Endothelial cell of umbilical vein (primary cell): ENCODE measurements around the gene OR10G8. TPM values are rescaled to one million over a fixed set of nuclear protein-coding genes. Genes with fewer than 3 reads are reported as not detected.

Source experiments
- BruUV-seq: library from RNA; stranded (reverse); fragments of 400-500 nt; replicated peaks from 2 replicates; lab custom pipeline; 2021; lab: Mats Ljungman, UMichigan
- CTCF ChIA-PET: fragments of 300-600, 350-600 bp; sonication (Branson Sonifier 250); formaldehyde crosslinking; loops from one replicate; lab custom pipeline; 2021; ENCODE audit warnings: antibody characterized with exemption, inconsistent platforms; lab: Charles Lee
- POLR2A ChIA-PET: fragments of 300-600, 350-600 bp; sonication (Branson Sonifier 250); formaldehyde crosslinking; loops from one replicate; lab custom pipeline; 2021; ENCODE audit warnings: antibody characterized with exemption, inconsistent platforms; lab: Charles Lee
- DNase-seq: peaks from one replicate; pipeline ENCODE4 v3.0.0-alpha.2; 2011; ENCODE audit warnings: low read depth, low spot score
- FAIRE-seq: peaks from 2 replicates; lab custom pipeline; 2011; peaks lifted over from hg19 to GRCh38; lab: Jason Lieb, UNC
- H2AFZ ChIP-seq: 2 replicates; pipeline ENCODE4 v1.6.0; 2012; ENCODE audit warnings: low read depth, low read length, control low read depth, inconsistent platforms
- H3K27ac ChIP-seq: 2 replicates; pipeline ENCODE4 v1.5.1; 2011; ENCODE audit warnings: low read depth, mild to moderate bottlenecking, control low read depth, low read length, moderate library complexity; ENCODE audit not compliant: insufficient read depth
- H3K27me3 ChIP-seq, 2 experiments: 2 replicates each; pipeline versions ENCODE4 v1.6.0 to v1.6.1; 2011; ENCODE audit warnings: low read length in 2 of 2, mixed read lengths in 1 of 2; ENCODE audit not compliant: control insufficient read depth in 2 of 2, insufficient read depth in 2 of 2
- H3K36me3 ChIP-seq, 2 experiments: 2 replicates in 1 of 2; 3 replicates in 1 of 2; pipeline ENCODE4 v1.5.1; 2011; ENCODE audit warnings: low read length in 2 of 2, mild to moderate bottlenecking in 1 of 2, moderate library complexity in 1 of 2; ENCODE audit not compliant: control insufficient read depth in 2 of 2, insufficient read depth in 2 of 2; ENCODE audit errors: extremely low read depth in 1 of 2
- H3K4me1 ChIP-seq: 3 replicates; pipeline ENCODE4 v1.5.1; 2011; ENCODE audit warnings: mild to moderate bottlenecking, low read length; ENCODE audit not compliant: control insufficient read depth, insufficient read depth; ENCODE audit errors: extremely low read depth
- H3K4me2 ChIP-seq: 2 replicates; pipeline ENCODE4 v1.6.1; 2011; ENCODE audit warnings: low read length, control low read depth, mixed read lengths; ENCODE audit not compliant: insufficient read depth
- H3K4me3 ChIP-seq, 3 experiments: fragments of 200-600 bp in 1 of 3; sonication (generic), shearing (Covaris generic) in 1 of 3; replicated peaks in 1 of 3; 2 replicates each; pipeline ENCODE4 v1.5.1; 2011 to 2016; ENCODE audit warnings: control low read depth in 3 of 3, low read length in 3 of 3, mild to moderate bottlenecking in 2 of 3, inconsistent platforms in 1 of 3, low read depth in 1 of 3, moderate library complexity in 1 of 3; ENCODE audit not compliant: insufficient read depth in 1 of 3
- H3K79me2 ChIP-seq: 2 replicates; pipeline ENCODE4 v1.6.0; 2012; ENCODE audit warnings: low read length, inconsistent platforms; ENCODE audit not compliant: control insufficient read depth, insufficient read depth
- H3K9ac ChIP-seq: replicated peaks from 2 replicates; pipeline ENCODE3; 2011; ENCODE audit warnings: low read length, control low read depth; ENCODE audit not compliant: insufficient read depth; ENCODE audit errors: extremely low read depth
- H3K9me1 ChIP-seq: replicated peaks from 3 replicates; pipeline ENCODE4 v1.6.0; 2011; ENCODE audit warnings: mild to moderate bottlenecking, low read length; ENCODE audit not compliant: control insufficient read depth, insufficient read depth; ENCODE audit errors: extremely low read depth
- H3K9me3 ChIP-seq: replicated peaks from 2 replicates; pipeline ENCODE4 v1.5.1; 2012; ENCODE audit warnings: low read length, inconsistent platforms; ENCODE audit not compliant: control insufficient read depth, insufficient read depth
- H4K20me1 ChIP-seq: replicated peaks from 2 replicates; pipeline ENCODE3; 2011; ENCODE audit warnings: mild to moderate bottlenecking, low read length; ENCODE audit not compliant: control insufficient read depth, insufficient read depth; ENCODE audit errors: extremely low read depth
- CTCF ChIP-seq, 2 donors: IDR thresholded peaks; 1 replicate in 1 of 2; 2 replicates in 1 of 2; pipeline ENCODE4 v1.5.1; 2011; ENCODE audit warnings: low read length in 2 of 2, mild to moderate bottlenecking in 2 of 2, moderate library complexity in 2 of 2, control low read depth in 1 of 2, inconsistent platforms in 1 of 2, low read depth in 1 of 2; ENCODE audit not compliant: insufficient read depth in 1 of 2; ENCODE audit errors: extremely low read depth in 1 of 2
- EZH2 ChIP-seq: IDR thresholded peaks from 2 replicates; pipeline ENCODE4 v1.6.1; 2012; ENCODE audit warnings: borderline replicate concordance, low read depth, mild to moderate bottlenecking, moderate library complexity, low read length, inconsistent platforms; ENCODE audit not compliant: severe bottlenecking
- FOS ChIP-seq: IDR thresholded peaks from 2 replicates; pipeline ENCODE4 v1.6.1; 2011; ENCODE audit warnings: mild to moderate bottlenecking, low read length, moderate library complexity, borderline replicate concordance; ENCODE audit not compliant: insufficient read depth
- GATA2 ChIP-seq: IDR thresholded peaks from 2 replicates; pipeline ENCODE4 v1.7.0; 2011; ENCODE audit warnings: low read depth, mild to moderate bottlenecking, moderate library complexity, mixed read lengths, low read length; ENCODE audit not compliant: insufficient read length, insufficient read depth
- JUN ChIP-seq: IDR thresholded peaks from 2 replicates; pipeline ENCODE4 v1.6.1; 2011; ENCODE audit warnings: borderline replicate concordance, low read depth; ENCODE audit not compliant: insufficient read length, insufficient read depth
- MAX ChIP-seq: IDR thresholded peaks from 2 replicates; pipeline ENCODE4 v1.6.1; 2011; ENCODE audit not compliant: insufficient read depth, insufficient read length
- MYC ChIP-seq: IDR thresholded peaks from one replicate; pipeline ENCODE4 v1.6.1; 2011; ENCODE audit warnings: mild to moderate bottlenecking, low read depth, low read length
- POLR2A ChIP-seq: IDR thresholded peaks from 2 replicates; pipeline ENCODE4 v1.6.1; 2012; ENCODE audit warnings: low read depth, mild to moderate bottlenecking, control low read depth, low read length
- POLR2AphosphoS5 ChIP-seq: IDR thresholded peaks from 2 replicates; pipeline ENCODE4 v1.6.1; 2012; ENCODE audit warnings: low read depth, mild to moderate bottlenecking, control low read depth, low read length, moderate library complexity; ENCODE audit not compliant: insufficient read depth
- dilution Hi-C: fragments of 300-500 bp; cut with MboI; formaldehyde crosslinking; loops from one replicate; pipeline ENCODE4 v1.15.0; 2019; ENCODE audit warnings: low sequenced_read_pairs; ENCODE audit not compliant: extremely low pct_ligation_motif_present
- intact Hi-C: fragments of 100-400 bp; cut with micrococcal nuclease; formaldehyde crosslinking; loops from one replicate; pipeline ENCODE4 v1.10.0; 2022
- polyA plus RNA-seq, 4 experiments: library from polyadenylated mRNA; depleted of rRNA in 3 of 4; stranded (reverse) in 3 of 4; unstranded in 1 of 4; fragments of >200 nt; gene quantifications; 2 replicates each; pipeline versions ENCODE4 v1.2.1 to v1.2.3, GENCODE V29; 2011 to 2012; ENCODE audit warnings: missing spikeins in 1 of 4
- total RNA-seq: library from RNA; stranded (reverse); gene quantifications from 2 replicates; pipeline ENCODE4 v1.2.3, GENCODE V29; 2021

The OR10G8 gene
- total and polyA plus RNA-seq, 2 donors (not counting 3 experiments of a cell fraction or from before 2014, with no cell fraction given): not detected

- DNase-seq (no peak), FAIRE-seq (no peak)
- Histone ChIP-seq H3K4me2 (no peak within 1 kb of the TSS), H3K9ac (no peak within 1 kb of the TSS), H3K27ac (no peak within 1 kb of the TSS), H3K4me3 (no peak within 1 kb of the TSS), H3K9me1 (no peaks in the 10 kb centered on the region), H3K9me3 (no peaks in the 10 kb centered on the region), H3K79me2 (no peaks in the 10 kb centered on the region), H3K27me3 (no peaks in the 10 kb centered on the region), H4K20me1 (no peaks in the 10 kb centered on the region), H3K36me3 (no peaks in the 10 kb centered on the region), H3K4me1 (no peaks in the 10 kb centered on the region), H2AFZ (no peak within 1 kb of the TSS)
- dilution Hi-C loops: no loop called here
- BruUV-seq: no TSS peak
- intact Hi-C loops: no loop called here
- POLR2A ChIA-PET: no interaction called here
- CTCF ChIA-PET: interaction anchor here (1.0 to 1.4 kb wide), 4 partner anchors 10 to 30 kb away, joined by 3 to 7 read pairs (median 3); no protein-coding TSS in a partner anchor
- TF ChIP-seq POLR2AphosphoS5 (no peak), FOS (no peak), EZH2 (no peak), CTCF (IDR thresholded peaks at IDR 0.05; ENCODE audit: extremely low read depth in 1 of 2, insufficient read depth in 1 of 2, low read depth in 1 of 2, low read length in 2 of 2) (no peak), POLR2A (no peak), JUN (no peak), MYC (no peak), MAX (no peak), GATA2 (no peak)
Measured at GRCh38 chr11:124041254-124041653, 14.7 kb downstream of the OR10G8 start, which contains the start of gene OR10G7. Gene OR10G7, minus strand, starts transcription at chr11:124041325. Its CDS starts 2,324 bp downstream, at chr11:124039001.
